HG03039 (cell line): ENCODE measurements around the gene SFI1.
"Not testable (repeated sequence)": the region's sequence is repeated elsewhere in the genome, so short reads cannot be mapped to it uniquely, and the experiment has no call there.

Experiments
- ATAC-seq: cut with Tn5 transposase; IDR thresholded peaks from one replicate; pipeline ENCODE4 v1.9.1; 2021; ENCODE audit warnings: mild to moderate bottlenecking, moderate library complexity; ENCODE audit not compliant: unreplicated experiment

The SFI1 gene, protein sequence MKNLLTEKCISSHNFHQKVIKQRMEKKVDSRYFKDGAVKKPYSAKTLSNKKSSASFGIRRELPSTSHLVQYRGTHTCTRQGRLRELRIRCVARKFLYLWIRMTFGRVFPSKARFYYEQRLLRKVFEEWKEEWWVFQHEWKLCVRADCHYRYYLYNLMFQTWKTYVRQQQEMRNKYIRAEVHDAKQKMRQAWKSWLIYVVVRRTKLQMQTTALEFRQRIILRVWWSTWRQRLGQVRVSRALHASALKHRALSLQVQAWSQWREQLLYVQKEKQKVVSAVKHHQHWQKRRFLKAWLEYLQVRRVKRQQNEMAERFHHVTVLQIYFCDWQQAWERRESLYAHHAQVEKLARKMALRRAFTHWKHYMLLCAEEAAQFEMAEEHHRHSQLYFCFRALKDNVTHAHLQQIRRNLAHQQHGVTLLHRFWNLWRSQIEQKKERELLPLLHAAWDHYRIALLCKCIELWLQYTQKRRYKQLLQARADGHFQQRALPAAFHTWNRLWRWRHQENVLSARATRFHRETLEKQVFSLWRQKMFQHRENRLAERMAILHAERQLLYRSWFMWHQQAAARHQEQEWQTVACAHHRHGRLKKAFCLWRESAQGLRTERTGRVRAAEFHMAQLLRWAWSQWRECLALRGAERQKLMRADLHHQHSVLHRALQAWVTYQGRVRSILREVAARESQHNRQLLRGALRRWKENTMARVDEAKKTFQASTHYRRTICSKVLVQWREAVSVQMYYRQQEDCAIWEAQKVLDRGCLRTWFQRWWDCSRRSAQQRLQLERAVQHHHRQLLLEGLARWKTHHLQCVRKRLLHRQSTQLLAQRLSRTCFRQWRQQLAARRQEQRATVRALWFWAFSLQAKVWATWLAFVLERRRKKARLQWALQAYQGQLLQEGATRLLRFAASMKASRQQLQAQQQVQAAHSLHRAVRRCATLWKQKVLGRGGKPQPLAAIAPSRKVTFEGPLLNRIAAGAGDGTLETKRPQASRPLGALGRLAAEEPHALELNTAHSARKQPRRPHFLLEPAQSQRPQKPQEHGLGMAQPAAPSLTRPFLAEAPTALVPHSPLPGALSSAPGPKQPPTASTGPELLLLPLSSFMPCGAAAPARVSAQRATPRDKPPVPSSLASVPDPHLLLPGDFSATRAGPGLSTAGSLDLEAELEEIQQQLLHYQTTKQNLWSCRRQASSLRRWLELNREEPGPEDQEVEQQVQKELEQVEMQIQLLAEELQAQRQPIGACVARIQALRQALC

DNA sequence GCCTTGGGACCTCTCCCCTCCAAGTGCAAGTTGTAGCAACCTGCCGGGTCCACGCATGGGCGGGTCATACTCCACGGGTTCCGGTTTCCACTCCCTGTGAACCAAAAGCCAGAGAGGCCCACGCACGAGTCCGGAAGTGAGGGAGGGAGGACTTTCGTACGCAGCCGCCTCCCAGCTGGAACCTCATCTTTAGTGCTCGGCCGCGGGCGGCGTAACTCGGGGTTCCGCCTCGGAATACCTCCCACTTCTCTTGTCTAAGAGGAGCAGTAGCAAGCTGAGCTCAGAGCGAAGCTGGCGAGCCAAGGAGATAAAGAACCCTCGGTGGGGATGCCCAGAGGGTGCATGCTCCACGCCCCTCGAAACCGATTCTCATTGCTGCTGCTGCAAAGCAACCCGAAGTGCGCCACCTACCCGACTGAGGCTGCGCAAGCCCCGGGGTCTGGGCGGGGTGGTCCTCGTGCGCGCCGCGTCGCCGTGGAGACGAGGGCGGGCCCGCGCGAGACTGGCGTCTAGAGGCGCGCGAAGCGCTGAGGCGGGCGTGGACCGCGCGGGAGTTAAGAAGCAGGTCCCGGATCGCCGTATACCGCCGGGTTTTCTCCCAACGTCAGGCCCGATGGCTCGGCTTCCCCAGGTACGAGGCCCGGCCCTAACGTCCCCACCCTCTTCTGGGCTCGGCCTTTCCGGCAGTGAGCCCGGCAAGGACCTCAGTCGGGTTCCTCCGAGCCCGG is at the start of gene SFI1:
Gene SFI1, plus strand, starts transcription at position 530 of the 728 bp plus-strand sequence. CDS start 11,749 bp downstream, outside the sequence.
- ATAC-seq = peak; percentile 72

DNA sequence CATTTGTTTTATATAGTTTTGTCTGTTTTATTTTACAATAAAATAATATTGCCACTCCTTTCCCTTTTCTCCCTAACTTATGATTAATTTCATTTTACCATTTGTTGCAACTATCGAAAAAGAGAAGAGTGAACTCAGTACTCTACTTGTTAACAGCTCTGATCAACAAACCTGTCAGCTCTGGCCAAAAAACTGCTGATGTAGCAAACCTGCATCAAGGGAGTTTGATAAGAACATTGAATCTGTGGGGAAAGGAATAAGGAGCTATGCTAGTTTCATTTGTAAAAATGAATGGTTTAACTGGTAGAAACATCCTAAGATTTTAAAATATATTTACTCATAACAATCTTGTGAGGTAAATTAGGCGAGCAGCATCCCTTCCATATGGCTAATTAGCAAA is 49.6 kb upstream of the SFI1 start:
- ATAC-seq = no peak

DNA sequence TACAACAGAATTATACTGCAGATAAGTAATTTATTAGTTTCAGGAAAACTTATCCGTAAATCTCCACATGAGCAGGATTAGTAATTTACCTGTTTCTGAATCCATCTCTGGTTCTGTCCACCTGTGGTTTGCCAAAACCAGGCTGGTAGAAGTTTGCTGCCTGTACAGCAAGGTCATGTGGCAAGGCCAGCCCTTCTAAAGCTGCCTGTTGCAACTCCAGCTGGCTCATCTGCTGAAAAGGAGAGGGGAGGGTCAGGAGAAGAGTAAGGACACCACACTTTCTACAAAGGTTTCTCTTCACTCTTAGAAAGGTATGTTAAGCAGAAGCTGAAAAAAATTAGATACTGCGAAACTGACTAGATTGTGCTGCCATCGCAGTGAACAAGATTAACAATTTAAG is 49.0 kb upstream of the SFI1 start:
- no peak for ATAC-seq

DNA sequence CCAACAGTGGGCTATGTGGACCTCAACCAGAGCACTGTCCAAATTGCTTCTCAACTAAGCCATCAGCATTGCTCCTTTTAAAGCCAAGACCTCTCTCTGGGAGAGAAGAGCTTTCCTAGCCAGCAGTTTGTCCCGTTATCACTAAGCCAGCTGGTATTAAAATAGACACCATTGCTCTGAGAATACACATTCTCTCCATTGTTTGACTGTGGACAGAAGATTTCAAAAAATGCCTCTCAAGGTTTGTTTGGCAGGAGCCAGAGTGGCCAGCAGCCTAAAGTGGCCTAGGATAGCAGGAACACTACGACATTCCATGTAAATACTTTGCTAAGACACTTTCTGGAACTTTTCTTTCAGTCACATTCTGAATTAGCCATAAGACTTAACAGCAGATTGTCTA is 48.0 kb upstream of the SFI1 start:
- ATAC-seq = no peak

DNA sequence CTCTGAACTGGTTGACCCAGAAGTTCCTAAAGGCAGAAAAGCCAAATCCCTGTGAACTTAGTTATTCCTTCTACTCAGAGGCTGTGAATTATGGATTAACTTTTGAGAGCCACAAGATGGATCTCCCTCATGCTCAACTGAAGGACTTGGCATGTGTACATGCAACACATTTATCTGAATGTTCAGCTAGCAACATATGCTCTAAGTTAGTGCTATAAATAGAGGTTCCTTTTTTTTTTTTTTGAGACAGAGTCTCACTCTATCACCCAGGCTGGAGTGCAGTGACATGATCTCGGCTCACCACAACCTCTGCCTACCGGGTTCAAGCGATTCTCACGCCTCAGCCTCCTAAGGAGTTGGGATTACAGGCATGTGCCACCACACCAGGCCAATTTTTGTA is 46.8 kb upstream of the SFI1 start:
- ATAC-seq = no peak

DNA sequence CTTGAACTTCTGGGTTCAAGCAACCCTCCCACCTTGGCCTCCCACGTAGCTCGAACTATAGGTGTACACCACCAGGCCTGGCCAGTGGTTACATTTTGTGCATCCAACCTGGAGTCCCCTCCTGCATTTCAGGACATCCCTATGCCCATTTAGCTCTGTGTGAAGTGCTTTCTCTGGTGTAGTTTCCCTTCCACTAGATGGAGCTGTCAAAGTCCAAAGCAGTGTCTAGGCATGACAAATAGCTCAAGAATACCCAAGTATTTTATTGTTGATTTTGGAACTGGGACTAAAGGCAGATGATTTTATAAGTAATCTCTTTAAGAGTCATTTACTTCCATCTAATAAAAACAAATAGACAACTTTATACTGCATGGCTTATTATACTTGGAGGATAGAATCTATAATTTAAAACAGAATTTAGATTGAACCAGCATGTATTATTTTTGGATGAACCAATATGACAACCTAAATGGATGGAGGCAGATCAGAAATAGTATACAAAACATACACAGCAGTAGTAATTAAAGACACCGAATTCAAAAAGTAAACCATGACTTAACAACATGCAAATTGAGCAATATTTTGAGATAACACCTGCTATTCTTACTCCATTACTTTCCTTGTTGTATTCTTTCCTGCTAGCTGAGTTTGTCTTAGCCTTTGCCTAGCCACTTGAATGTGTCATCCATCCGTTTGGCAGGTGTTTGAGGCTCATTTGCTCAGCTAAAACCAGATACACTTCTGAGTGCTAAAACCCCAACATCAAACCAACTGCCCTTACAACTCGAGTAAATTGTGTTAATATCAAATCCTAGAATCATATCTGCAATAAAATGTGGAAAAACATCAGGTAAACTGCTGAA is 44.4 kb upstream of the SFI1 start:
- no peak for ATAC-seq

DNA sequence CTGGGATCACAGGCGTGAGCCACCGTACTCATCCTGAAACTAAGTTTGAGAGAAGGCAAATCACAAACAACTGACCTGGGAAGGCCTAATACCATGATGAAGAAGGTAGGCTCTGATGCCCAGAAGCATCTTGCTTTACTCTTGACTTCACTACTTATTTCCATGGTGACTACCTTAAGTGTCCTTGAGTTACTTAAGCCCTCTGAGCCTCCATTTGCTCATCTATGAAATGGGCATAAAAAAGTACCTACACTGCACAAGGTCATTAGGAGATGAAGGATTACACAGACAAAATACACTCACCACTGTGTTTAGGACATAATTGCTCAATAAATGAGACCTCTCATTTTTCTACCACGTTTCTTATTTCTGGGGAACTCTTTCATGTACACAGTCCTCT is 34.6 kb upstream of the SFI1 start:
- ATAC-seq = no peak

DNA sequence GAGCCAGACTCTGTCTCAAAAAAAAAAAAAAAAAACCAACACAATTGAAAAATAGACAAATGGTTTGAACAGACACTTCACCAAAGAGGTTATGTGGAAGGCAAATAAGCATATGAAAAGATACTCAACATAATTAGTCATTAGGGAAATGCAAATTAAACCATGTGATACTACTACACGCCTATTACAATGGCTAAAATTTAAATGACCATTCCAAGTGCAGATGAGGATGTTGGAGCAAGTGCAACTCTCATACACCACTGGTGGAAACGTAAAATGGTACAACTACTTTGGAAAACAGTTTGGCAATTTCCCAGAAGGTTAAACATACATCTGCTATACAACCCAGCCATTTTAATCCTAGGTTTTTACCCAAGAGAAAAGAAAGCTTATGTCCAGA is 31.0 kb upstream of the SFI1 start:
- ATAC-seq = no peak

DNA sequence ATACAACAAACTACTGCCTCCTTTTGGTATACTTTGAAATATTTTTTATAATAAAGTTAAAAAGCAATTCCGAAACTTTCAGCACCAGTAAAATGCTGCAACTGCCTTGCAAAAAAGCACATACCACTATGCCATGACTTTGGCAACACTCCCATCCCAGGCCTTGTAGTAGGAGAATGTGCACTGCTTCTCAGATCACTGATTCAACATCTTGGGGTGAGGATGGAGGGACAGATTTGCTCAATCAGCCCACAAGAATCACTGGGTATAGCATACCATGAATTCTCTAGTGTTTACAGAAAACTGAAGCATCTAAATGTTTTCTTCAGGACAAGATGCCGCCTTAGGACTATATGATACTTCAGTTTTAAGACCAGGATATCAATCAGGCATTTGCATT is 21.6 kb upstream of the SFI1 start:
- no peak for ATAC-seq

DNA sequence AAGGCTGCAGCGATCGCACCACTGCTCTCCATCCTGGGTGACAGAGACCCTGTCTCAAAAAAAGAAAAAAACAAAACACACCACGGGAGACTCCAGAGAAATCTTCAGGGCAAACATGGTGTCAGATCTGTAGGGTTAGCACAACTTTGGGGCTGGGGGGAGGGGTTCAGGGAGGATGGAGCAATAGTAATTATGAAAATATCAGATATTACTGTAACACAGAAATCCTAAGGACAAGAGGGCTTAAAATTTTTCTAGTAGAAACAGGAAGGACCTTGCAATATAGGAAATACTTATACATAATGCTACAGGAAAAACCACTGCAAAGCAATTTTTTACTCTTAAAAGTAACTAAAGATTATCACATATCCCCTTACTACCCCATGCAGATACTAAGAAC is 20.5 kb upstream of the SFI1 start:
- no peak for ATAC-seq

DNA sequence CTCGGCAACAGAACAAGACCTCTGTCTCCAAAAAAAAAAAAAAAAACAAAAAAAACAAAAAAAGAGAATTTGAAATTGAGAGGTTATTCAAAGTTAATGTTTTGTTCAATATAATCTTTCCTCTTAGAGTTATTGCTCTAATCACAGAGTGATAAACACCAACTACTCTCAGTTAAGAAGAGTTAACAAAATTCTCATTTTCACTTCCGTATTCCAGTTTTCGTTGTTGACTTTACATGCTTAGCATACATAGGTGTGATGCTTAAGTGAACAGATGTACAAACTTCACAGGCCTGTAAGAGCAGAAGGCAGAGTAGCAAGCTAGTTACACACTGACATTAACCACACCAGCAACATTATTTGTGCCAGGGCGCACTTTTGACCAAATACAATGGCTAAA is 19.0 kb upstream of the SFI1 start:
- no peak for ATAC-seq

DNA sequence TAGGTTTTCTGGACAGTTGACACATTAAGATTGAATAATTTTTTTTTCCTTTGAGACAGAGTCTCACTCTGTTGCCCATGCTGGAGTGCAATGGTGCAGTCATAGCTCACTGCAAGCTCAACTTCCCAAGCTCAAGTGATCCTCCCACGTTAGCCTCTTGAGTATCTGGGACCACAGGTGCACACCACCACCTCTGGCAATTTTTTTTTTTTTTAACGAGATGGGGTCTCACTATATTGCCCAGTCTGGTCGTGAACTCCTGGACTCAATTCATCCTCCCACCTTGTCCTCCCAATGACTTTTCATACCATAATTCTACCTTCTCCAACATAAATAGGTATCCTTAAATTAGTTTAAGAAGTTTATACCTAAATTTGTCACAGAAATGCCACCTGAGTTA is 15.2 kb upstream of the SFI1 start:
- no peak for ATAC-seq

DNA sequence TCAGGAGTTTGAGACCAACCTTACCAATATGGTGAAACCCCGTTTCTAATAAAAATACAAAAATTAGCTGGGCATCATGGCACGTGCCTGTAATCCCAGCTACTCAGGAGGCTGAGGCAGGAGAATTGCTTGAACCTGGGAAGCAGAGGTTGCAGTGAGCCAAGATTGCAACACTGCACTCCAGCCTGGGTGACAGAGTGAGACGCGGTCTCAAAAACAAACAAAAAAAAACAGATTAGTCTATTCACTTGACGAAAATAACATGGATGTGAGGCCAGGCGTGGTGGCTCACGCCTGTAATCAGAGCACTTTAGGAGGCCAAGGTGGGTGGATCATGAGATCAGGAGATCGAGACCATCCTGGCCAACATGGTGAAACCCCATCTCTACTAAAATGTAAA is 13.9 kb upstream of the SFI1 start:
- not testable (repeated sequence) for ATAC-seq

DNA sequence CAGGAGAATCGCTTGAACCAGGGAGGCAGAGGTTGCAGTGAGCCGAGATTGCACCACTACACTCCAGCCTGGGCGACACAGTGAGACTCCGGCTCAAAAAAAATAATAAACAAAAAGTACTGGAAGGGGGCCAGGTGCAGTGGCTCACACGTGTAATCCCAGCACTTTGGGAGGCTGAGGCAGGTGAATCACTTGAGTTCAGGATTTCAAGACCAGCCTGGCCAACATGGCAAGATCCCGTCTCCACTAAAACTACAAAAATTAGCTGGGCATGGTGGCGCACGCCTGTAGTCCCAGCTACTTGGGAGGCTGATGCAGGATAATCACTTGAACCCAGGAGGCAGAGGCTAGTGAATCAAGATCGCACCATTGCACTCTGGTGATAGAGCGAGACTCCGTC is 10.0 kb upstream of the SFI1 start:
- ATAC-seq = not testable (repeated sequence)

DNA sequence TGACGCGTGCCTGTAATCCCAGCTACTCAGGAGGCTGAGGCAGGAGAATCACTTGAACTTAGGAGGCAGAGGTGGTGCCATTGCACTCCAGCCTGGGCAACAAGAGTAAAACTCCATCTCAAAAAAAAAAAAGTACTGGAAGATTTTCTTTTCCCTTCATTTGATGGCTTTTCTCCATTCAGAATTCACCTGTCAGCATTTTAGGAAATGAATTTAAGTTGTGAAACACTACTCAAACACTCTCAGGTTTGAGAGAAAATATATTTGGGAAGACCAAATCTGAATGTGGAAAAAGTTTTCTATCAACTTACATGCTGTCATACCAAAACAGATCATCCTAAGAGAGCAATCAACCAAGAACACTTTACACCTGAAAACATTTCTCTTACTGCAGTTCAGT is 9.4 kb upstream of the SFI1 start:
- ATAC-seq = no peak

DNA sequence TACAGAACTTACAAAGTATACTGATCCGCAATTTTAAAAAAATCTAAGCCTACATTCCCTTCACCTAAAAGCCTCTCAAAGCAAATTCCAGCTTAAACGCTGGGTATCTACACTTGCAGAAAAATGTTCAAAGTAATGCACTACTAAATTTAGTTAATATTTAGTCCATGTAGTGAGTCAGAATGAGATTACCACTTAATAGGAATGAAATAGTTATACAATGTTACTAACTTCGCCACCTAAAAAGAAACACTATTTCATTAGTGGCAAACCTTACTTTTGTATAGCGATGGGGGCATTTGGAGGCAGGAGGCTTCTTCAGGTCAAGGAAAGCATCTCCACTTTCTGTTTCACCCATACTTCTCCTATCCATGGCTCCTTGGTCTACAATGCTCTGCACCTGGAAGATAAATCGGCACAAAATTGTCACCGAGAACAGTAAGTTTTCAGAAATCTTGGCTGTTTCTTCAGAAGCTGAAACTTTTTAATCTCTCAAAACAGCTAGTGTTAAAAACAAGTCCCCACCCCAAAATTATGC is 7.9 kb upstream of the SFI1 start:
- no peak for ATAC-seq

DNA sequence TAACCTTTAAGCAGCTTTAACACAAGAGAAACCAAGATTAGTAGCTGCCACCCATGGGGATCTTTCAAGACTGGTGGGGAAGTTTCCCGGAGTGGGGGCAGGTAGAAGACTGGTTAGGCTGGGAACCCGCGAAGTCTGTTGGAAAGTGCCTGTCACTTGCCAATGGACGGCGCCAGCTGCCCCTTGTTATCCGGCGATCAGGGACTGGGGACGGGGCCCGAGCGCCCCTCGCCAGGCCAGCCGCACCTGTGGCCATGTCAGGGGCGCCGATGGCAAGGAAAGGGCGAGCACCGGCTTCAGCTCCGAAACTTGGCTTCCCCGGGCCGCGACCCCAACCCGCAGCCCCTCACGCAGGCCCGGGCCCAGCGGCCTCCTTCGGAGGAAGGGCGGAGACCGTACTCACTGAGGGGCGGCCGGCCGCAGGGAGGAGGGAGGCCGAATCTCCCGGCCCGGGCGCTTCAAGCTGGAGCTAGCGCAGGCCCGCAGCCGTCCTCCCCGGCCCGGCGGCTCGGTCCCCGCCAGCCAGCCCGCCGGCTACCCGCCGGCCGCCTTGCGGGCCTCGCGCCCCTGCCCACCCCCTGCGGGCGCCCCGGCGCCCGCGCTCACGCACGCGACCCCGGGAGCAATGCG is 7.2 kb upstream of the SFI1 start:
- peak; percentile 18 for ATAC-seq

DNA sequence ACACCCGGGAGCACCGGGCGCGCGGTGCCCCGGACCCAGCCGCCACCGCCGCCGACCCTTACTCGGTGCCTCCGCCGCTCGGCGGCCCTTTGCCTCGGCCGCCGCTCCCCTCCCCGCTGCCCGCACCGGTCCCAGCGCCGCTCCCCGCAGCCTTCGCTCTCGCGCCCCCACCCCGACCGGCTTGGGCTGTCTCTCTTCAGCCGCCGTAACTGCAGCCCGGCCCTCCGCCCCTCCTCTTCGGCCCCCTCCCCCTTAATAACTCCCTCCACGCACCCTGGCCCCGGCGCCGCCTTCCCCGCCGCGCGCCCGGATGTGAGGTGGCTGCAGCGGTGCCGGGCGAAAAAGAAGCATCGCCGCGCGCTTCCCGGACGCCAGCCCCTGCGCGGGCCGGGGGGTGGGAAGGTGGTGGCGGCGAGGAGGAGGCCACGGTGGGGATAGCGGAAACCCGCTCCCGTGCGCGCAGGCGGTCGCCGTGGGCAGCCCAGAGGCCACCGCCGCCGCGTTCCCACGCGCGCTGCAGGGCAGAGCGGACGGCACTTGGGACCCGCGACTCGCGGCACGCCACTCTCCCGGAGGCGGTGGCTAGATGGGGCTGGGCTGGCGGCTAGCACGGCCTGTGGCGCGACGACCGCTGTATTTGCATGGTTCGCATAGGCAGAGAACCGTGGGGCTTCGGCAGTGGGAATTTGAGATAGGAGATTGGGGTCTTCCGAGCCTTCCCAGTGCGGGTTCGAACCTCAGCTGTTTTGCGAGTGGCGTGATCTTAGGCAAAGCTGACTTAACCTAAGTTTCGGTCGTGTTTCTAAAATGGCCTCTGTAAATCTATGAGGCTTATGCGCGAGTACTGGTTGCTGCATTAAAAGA is 6.5 kb upstream of the SFI1 start, which contains the start of gene EIF4ENIF1:
Gene EIF4ENIF1, minus strand, starts transcription at position 211 of the 864 bp plus-strand sequence. CDS start 1,124 bp downstream, outside the sequence.
- peak; percentile 37 for ATAC-seq
